Right lobe of liver (tissue), 4 donors: ENCODE data around the gene CREB3.

ENCODE experiments used
- CTCF ChIP-seq, 4 donors: fragments of 200-600 bp in 3 of 4; fragments of 450-650 bp in 1 of 4; IDR thresholded peaks; one replicate each; pipeline versions ENCODE4 v1.5.1 to v1.8.0; 2016 to 2022; ENCODE audit warnings: antibody characterized with exemption in 4 of 4, mild to moderate bottlenecking in 2 of 4
- POLR2A ChIP-seq: fragments of 450-650 bp; IDR thresholded peaks from one replicate; pipeline ENCODE4 v1.6.1; 2017; ENCODE audit warnings: antibody characterized with exemption, mild to moderate bottlenecking
- donor health status: DM: no; HTN: no; CAD: no.
- donor health status: DM: no; HTN: no; CAD: no.
- donor health status: DM: no; HTN: yes; CAD: no.

GRCh38 chr9:35754264-35754663 is 21.8 kb downstream of the CREB3 start, which contains the start of gene MSMP:
- TF ChIP-seq CTCF (IDR thresholded peaks at IDR 0.05), result no peak
- no peak for TF ChIP-seq POLR2A
